Measurements from ENCODE around the gene TEX19.
A peak's percentile ranks its signal among the peaks of the same experiment; 100 is the strongest.
"Not testable (repeated sequence)": the region's sequence is repeated elsewhere in the genome, so short reads cannot be mapped to it uniquely, and the experiment has no call there.

TEX19 gene

GRCh38 chr17:82356845-82357355, 2.1 kb upstream of the TEX19 start:
- DNase-seq = peak; percentile 86

- peak; percentile 62 for DNase-seq
Observed at GRCh38 chr17:82357394-82357793, 1.7 kb upstream of the TEX19 start.

GRCh38 chr17:82359451-82360074, 516 bp downstream of the TEX19 start:
- not testable (repeated sequence) for DNase-seq

GRCh38 chr17:82361885-82362633, 3.0 kb downstream of the TEX19 start:
- no peak for DNase-seq

- peak; percentile 44 for DNase-seq
Observed at GRCh38 chr17:82365606-82366295, 6.7 kb downstream of the TEX19 start.

- peak; percentile 46 for DNase-seq
Observed at GRCh38 chr17:82366749-82367148, 7.7 kb downstream of the TEX19 start.

- peak; percentile 36 for DNase-seq
Observed at GRCh38 chr17:82367724-82368524, 8.9 kb downstream of the TEX19 start.

- DNase-seq = no peak
Observed at GRCh38 chr17:82369211-82369610, 10.2 kb downstream of the TEX19 start.

- no peak for DNase-seq
Observed at GRCh38 chr17:82370471-82371332, 11.7 kb downstream of the TEX19 start.

- DNase-seq = peak; percentile 34
Observed at GRCh38 chr17:82371333-82372248, 12.5 kb downstream of the TEX19 start, which contains the start of gene UTS2R. TSS of gene UTS2R (plus strand) at chr17:82371765. CDS start at chr17:82374325, 2,560 bp downstream.

GRCh38 chr17:82372249-82373071, 13.4 kb downstream of the TEX19 start:
- no peak for DNase-seq

GRCh38 chr17:82373072-82373452, 14.0 kb downstream of the TEX19 start:
- DNase-seq = not testable (repeated sequence)

GRCh38 chr17:82373731-82374625, 14.9 kb downstream of the TEX19 start:
- no peak for DNase-seq

- no peak for DNase-seq
Observed at GRCh38 chr17:82374626-82375331, 15.7 kb downstream of the TEX19 start.

- DNase-seq = no peak
Observed at GRCh38 chr17:82375359-82376041, 16.5 kb downstream of the TEX19 start.

GRCh38 chr17:82376042-82376730, 17.1 kb downstream of the TEX19 start:
- DNase-seq = no peak

GRCh38 chr17:82377294-82377693, 18.2 kb downstream of the TEX19 start:
- DNase-seq = not testable (repeated sequence)
